Neural cell (in vitro differentiated cells): ENCODE data around the gene GRXCR1.

Experiments
- EP300 ChIP-seq: fragments of 450-650 bp; conservative IDR thresholded peaks from 2 replicates; pipeline ENCODE4 v1.6.1; 2014; ENCODE audit warnings: antibody characterized with exemption, mild to moderate bottlenecking, moderate library complexity; ENCODE audit not compliant: poor library complexity, severe bottlenecking
- EZH2 ChIP-seq: fragments of 200-600, 300-800 bp; shearing (Covaris generic), sonication (generic); IDR thresholded peaks from 2 replicates; pipeline ENCODE4 v1.6.1; 2014; ENCODE audit warnings: antibody characterized with exemption, low read length, borderline replicate concordance, mild to moderate bottlenecking; ENCODE audit not compliant: insufficient read depth, poor library complexity, severe bottlenecking
- MXI1 ChIP-seq: fragments of 450-650 bp; conservative IDR thresholded peaks from 2 replicates; pipeline ENCODE4 v1.6.1; 2014; ENCODE audit warnings: antibody characterized with exemption, mild to moderate bottlenecking; ENCODE audit not compliant: poor library complexity, severe bottlenecking
- POLR2AphosphoS5 ChIP-seq: IDR thresholded peaks from 2 replicates; pipeline ENCODE4 v1.6.1; 2012
- RAD21 ChIP-seq: fragments of 450-650 bp; conservative IDR thresholded peaks from 2 replicates; pipeline ENCODE4 v1.6.1; 2014; ENCODE audit warnings: antibody characterized with exemption, mild to moderate bottlenecking, moderate library complexity
- REST ChIP-seq: IDR thresholded peaks from 2 replicates; pipeline ENCODE4 v1.6.1; 2012; ENCODE audit warnings: borderline replicate concordance
- SMC3 ChIP-seq: fragments of 450-650 bp; conservative IDR thresholded peaks from 2 replicates; pipeline ENCODE4 v1.6.1; 2014; ENCODE audit warnings: antibody characterized with exemption, mild to moderate bottlenecking, moderate library complexity; ENCODE audit not compliant: poor library complexity
- TAF1 ChIP-seq: IDR thresholded peaks from 2 replicates; pipeline ENCODE4 v1.6.1; 2012; ENCODE audit warnings: low read depth
- TF ChIP-seq, protein P1 (sequence below): fragments of 450-650 bp; IDR thresholded peaks from 2 replicates; pipeline ENCODE4 v1.5.1; 2014; ENCODE audit warnings: antibody characterized with exemption, mild to moderate bottlenecking, moderate library complexity; ENCODE audit not compliant: poor library complexity, severe bottlenecking

GRCh38 chr4:42845586-42845985, 46.9 kb upstream of the GRXCR1 start:
- TF ChIP-seq, protein P1, sequence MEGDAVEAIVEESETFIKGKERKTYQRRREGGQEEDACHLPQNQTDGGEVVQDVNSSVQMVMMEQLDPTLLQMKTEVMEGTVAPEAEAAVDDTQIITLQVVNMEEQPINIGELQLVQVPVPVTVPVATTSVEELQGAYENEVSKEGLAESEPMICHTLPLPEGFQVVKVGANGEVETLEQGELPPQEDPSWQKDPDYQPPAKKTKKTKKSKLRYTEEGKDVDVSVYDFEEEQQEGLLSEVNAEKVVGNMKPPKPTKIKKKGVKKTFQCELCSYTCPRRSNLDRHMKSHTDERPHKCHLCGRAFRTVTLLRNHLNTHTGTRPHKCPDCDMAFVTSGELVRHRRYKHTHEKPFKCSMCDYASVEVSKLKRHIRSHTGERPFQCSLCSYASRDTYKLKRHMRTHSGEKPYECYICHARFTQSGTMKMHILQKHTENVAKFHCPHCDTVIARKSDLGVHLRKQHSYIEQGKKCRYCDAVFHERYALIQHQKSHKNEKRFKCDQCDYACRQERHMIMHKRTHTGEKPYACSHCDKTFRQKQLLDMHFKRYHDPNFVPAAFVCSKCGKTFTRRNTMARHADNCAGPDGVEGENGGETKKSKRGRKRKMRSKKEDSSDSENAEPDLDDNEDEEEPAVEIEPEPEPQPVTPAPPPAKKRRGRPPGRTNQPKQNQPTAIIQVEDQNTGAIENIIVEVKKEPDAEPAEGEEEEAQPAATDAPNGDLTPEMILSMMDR = no peak
- TF ChIP-seq REST (no peak), EP300 (no peak), TAF1 (no peak), POLR2AphosphoS5 (no peak), EZH2 (no peak), SMC3 (no peak), MXI1 (no peak), RAD21 (no peak)
